ELR (cell line): Measurements from ENCODE around the gene PERCC1.

ENCODE experiments used
- DNase-seq: peaks from one replicate; pipeline ENCODE4 v3.0.0-alpha.2; 2015; ENCODE audit warnings: low read depth

Gene PERCC1

GRCh38 chr16:1430759-1431496 is at the start of gene PERCC1:
TSS of gene PERCC1 (plus strand) at chr16:1431078. CDS start at chr16:1432594, 1,516 bp downstream.
- no peak for DNase-seq

- no peak for DNase-seq
Measured at GRCh38 chr16:1381612-1382406, 49.1 kb upstream of the PERCC1 start.

GRCh38 chr16:1383556-1383955 is 47.3 kb upstream of the PERCC1 start:
- DNase-seq, result no peak

GRCh38 chr16:1385232-1385631 is 45.6 kb upstream of the PERCC1 start:
- DNase-seq, result no peak

- no peak for DNase-seq
Measured at GRCh38 chr16:1387331-1387730, 43.5 kb upstream of the PERCC1 start.

GRCh38 chr16:1389762-1390161 is 41.1 kb upstream of the PERCC1 start:
- DNase-seq, result no peak

- DNase-seq, result no peak
Measured at GRCh38 chr16:1390239-1390779, 40.6 kb upstream of the PERCC1 start.

GRCh38 chr16:1392826-1393225 is 38.1 kb upstream of the PERCC1 start:
- no peak for DNase-seq

- DNase-seq, result no peak
Measured at GRCh38 chr16:1393613-1394176, 37.2 kb upstream of the PERCC1 start.

- no peak for DNase-seq
Measured at GRCh38 chr16:1394367-1394951, 36.4 kb upstream of the PERCC1 start.

- no peak for DNase-seq
Measured at GRCh38 chr16:1395444-1396031, 35.3 kb upstream of the PERCC1 start.

GRCh38 chr16:1397779-1398178 is 33.1 kb upstream of the PERCC1 start:
- DNase-seq, result no peak

GRCh38 chr16:1398351-1398750 is 32.5 kb upstream of the PERCC1 start:
- no peak for DNase-seq

- no peak for DNase-seq
Measured at GRCh38 chr16:1398826-1399581, 31.9 kb upstream of the PERCC1 start.

GRCh38 chr16:1401061-1401757 is 29.7 kb upstream of the PERCC1 start:
- DNase-seq, result no peak

GRCh38 chr16:1401758-1402154 is 29.1 kb upstream of the PERCC1 start:
- DNase-seq, result no peak

GRCh38 chr16:1403036-1403435 is 27.8 kb upstream of the PERCC1 start:
- no peak for DNase-seq

GRCh38 chr16:1403733-1404132 is 27.1 kb upstream of the PERCC1 start:
- DNase-seq, result no peak

- DNase-seq, result no peak
Measured at GRCh38 chr16:1407753-1408152, 23.1 kb upstream of the PERCC1 start.

- DNase-seq, result peak; percentile 91
Measured at GRCh38 chr16:1408171-1408837, 22.6 kb upstream of the PERCC1 start.
